Upper lobe of right lung (tissue), 1 donor: Measurements from ENCODE around the gene SLC9A8. TPM values are rescaled to one million over a fixed set of nuclear protein-coding genes. Genes with fewer than 3 reads are reported as not detected.

Experiments
- ATAC-seq: fragments of 200-7000 bp; cut with Tn5 transposase; one replicate; pipeline ENCODE4 v1.9.1; 2020; ENCODE audit warnings: mild to moderate bottlenecking, moderate library complexity
- DNase-seq: peaks from one replicate; pipeline ENCODE4 v3.0.0-alpha.2; 2020
- H3K27ac ChIP-seq: fragments of 200-600 bp; one replicate; pipeline ENCODE4 v1.8.0; 2022
- H3K27me3 ChIP-seq: fragments of 200-600 bp; one replicate; pipeline ENCODE4 v1.8.0; 2022; ENCODE audit warnings: mild to moderate bottlenecking
- H3K36me3 ChIP-seq: fragments of 200-600 bp; one replicate; pipeline ENCODE4 v1.8.0; 2022
- H3K4me1 ChIP-seq: fragments of 200-600 bp; one replicate; pipeline ENCODE4 v1.8.0; 2022
- H3K4me3 ChIP-seq: fragments of 200-600 bp; one replicate; pipeline ENCODE4 v1.8.0; 2022; ENCODE audit warnings: mild to moderate bottlenecking
- H3K9me3 ChIP-seq: fragments of 200-600 bp; one replicate; pipeline ENCODE4 v1.8.0; 2022
- intact Hi-C: fragments of 100-400 bp; cut with DNase I; formaldehyde crosslinking; loops from one replicate; pipeline ENCODE4 v1.11.0; 2022
- total RNA-seq: library from RNA; stranded (reverse); fragmentation: NEBNext Ultra II Directional; extraction: Animal tissue kit (Norgen Biotek cat#: 25700); gene quantifications from one replicate; pipeline ENCODE4 v1.2.1, GENCODE V29; 2021
- TF ChIP-seq, protein P1 (sequence below): fragments of 200-600 bp; IDR thresholded peaks from one replicate; pipeline ENCODE4 v1.8.0; 2022; ENCODE audit warnings: antibody characterized with exemption
- donor health status: DM: no; HTN: yes; CAD: no; lungs with severe emphysema.

Gene SLC9A8
- total RNA-seq, 1 donor from 2014 or later = 15.0 TPM

DNA sequence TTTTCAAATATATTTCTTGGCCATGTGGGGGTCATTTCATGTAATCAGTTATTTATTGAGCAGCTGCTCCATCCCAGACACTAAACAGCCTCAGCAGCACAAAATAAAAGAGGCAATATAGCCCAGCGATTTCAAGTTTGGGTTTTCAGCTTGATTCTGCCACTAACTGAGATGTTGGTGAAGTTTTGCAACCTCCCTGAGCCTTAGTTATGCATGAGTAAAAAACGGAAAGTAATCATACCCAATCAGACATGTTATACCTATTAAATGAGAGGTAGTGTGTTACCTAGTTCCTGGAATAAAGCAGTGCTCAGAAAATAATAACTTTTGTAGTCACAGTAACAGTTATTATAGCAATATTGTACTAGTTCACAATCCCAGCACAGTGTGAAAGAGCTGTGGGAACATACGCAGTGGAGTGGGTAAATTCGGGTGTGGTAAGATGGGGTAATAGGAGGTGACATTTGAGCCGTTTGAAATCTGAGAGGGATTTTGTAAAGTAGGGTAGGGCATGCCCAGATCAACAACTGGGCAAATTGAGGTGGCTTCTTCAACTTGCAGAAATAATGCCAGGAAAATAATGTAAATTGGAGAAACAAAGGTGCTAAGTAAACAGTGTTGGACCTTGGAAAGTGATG lies 1.5 kb downstream of the SLC9A8 start:
- Histone ChIP-seq H3K27ac (peak overlapping the region; percentile 98), H3K9me3 (no peaks in the 10 kb centered on the region), H3K36me3 (peaks cover 15% of the 10 kb centered on the region), H3K4me1 (peaks cover 12% of the 10 kb centered on the region), H3K27me3 (no peaks in the 10 kb centered on the region), H3K4me3 (no peak overlapping the region)
- TF ChIP-seq, protein P1, sequence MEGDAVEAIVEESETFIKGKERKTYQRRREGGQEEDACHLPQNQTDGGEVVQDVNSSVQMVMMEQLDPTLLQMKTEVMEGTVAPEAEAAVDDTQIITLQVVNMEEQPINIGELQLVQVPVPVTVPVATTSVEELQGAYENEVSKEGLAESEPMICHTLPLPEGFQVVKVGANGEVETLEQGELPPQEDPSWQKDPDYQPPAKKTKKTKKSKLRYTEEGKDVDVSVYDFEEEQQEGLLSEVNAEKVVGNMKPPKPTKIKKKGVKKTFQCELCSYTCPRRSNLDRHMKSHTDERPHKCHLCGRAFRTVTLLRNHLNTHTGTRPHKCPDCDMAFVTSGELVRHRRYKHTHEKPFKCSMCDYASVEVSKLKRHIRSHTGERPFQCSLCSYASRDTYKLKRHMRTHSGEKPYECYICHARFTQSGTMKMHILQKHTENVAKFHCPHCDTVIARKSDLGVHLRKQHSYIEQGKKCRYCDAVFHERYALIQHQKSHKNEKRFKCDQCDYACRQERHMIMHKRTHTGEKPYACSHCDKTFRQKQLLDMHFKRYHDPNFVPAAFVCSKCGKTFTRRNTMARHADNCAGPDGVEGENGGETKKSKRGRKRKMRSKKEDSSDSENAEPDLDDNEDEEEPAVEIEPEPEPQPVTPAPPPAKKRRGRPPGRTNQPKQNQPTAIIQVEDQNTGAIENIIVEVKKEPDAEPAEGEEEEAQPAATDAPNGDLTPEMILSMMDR = no peak
- ATAC-seq (no peak), DNase-seq (no peak)
- intact Hi-C loops = no loop called here

DNA sequence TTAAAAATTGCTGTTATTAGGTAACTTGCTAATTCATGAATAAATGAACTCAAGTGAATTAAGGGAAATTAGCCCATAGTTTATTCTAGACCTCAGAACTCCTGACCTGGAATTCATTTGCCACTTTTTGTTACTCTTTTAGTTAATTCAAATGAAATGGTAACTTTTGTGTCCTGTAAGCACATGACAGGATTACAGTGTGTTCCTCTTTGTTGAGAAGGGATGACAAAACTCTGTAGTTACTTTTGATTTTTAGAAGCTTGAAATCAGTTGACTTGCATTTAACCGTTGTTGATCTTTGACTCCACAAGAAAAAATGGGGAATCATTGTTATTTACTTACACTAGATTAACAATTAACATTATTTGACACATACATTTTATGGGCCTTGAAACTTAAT lies 6.2 kb downstream of the SLC9A8 start:
- TF ChIP-seq, protein P1 = no peak
- Histone ChIP-seq H3K27me3 (no peaks in the 10 kb centered on the region), H3K9me3 (no peaks in the 10 kb centered on the region), H3K4me1 (peaks cover 20% of the 10 kb centered on the region), H3K27ac (no peak overlapping the region), H3K36me3 (peaks cover 36% of the 10 kb centered on the region), H3K4me3 (no peak overlapping the region)
- ATAC-seq (peak; percentile 19), DNase-seq (no peak)
- intact Hi-C loops = no loop called here

DNA sequence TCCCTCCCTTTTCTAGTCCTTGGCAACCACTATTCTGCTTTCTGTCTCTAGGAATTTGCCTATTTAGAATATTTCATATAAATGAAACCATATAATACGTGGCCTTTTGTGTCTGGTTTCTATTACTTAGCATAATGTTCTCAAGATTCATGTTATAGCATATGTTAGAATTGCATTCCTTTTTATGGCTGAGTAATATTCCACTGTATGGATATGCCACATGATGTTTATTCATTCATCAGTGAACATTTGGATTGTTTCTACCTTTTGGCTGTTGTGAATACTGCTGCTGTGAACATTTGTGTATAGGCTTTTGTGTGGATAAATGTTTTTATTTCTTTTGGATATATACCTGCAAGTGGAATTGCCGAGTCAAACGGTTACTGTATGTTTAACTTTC lies 7.1 kb downstream of the SLC9A8 start:
- Histone ChIP-seq H3K9me3 (no peaks in the 10 kb centered on the region), H3K27me3 (no peaks in the 10 kb centered on the region), H3K4me1 (peaks cover 18% of the 10 kb centered on the region), H3K27ac (no peak overlapping the region), H3K36me3 (peaks cover 40% of the 10 kb centered on the region), H3K4me3 (no peak overlapping the region)
- intact Hi-C loops = no loop called here
- no peak for ATAC-seq
- TF ChIP-seq, protein P1 = no peak
- DNase-seq = no peak

DNA sequence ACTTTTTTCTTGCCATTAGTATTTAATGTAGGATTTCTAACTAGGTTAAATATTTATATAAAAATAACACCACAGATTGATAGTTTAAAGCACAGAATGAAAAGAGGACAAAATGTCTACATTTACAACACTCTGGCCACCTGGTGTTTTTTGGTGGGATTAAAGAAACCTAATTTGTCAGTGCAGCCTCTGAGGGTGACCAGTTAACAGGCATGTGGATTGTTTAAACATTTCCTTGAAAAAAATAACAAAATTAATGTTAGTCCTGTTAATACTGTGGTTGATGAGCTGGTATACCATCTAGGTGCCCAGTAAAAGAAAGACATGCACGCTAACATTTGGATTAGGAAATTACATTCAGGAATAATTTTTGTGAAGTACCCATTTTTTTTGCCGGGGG lies 8.8 kb downstream of the SLC9A8 start:
- Histone ChIP-seq H3K27ac (no peak overlapping the region), H3K4me1 (peaks cover 18% of the 10 kb centered on the region), H3K4me3 (no peak overlapping the region), H3K36me3 (peaks cover 30% of the 10 kb centered on the region), H3K27me3 (no peaks in the 10 kb centered on the region), H3K9me3 (no peaks in the 10 kb centered on the region)
- TF ChIP-seq, protein P1 = no peak
- DNase-seq = no peak
- no peak for ATAC-seq
- intact Hi-C loops = no loop called here

DNA sequence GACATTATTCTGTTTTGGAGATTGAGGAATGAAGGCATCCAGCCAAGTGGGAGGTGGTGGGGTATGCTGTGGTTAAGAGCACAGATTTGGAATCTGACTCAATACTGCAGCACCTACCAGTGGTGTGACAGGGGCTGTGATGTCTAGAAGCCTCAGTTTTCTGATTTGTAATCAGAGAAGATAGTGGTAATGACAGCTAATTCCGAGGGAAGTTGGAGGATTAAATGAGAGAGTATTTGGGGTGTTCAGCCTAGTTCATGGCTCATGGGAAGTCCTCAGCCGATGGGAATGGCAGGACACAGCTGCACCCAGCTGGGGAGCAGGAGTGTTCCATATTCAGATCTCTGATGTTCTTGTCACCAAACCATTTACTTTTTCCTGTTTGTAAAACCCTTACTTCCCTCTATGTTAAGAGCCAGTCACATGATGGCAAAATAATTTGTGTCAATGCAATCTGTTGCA lies 9.3 kb downstream of the SLC9A8 start:
- H3K4me1 ChIP-seq = peaks cover 18% of the 10 kb centered on the region
- H3K9me3 ChIP-seq = no peaks in the 10 kb centered on the region
- H3K27me3 ChIP-seq = no peaks in the 10 kb centered on the region
- no peak overlapping the region for H3K4me3 ChIP-seq
- TF ChIP-seq, protein P1 = peak; percentile 21
- H3K36me3 ChIP-seq = peaks cover 35% of the 10 kb centered on the region
- peak; percentile 43 for ATAC-seq
- intact Hi-C loops = no loop called here
- H3K27ac ChIP-seq = peak overlapping the region; percentile 14
- DNase-seq = no peak
